ENCODE results near the gene CITED2.

Gene CITED2

DNA sequence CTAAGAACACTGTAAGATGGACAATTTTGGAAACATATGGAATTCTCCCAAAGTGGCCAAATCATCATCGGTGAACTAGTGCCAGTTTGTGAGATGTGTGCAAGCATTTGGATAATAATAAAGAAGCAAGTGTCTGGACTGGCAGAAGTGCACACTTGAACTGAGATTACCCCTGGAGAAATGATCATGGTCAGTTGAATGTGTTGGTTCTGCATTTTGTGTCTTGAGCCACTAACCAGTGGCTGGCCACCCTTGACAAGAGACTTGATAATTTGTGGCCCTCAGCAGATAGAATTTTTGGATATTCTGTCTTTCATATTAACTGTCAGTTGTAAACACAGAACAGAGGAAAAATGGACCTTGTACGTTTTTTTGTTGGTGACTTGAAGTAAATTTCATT is 37.4 kb downstream of the CITED2 start:
- Histone ChIP-seq H3K27ac (ENCODE audit: low read depth, low read length) (no peak overlapping the region), H3K4ac (ENCODE audit: low read depth, low read length) (no peak overlapping the region), H3K36me3 (ENCODE audit: control insufficient read depth, insufficient read depth, low read length) (no peaks in the 10 kb centered on the region), H3K4me2 (ENCODE audit: low read length) (no peak overlapping the region), H4K5ac (ENCODE audit: low read length) (no peak overlapping the region), H2AK5ac (ENCODE audit: low read length) (no peak overlapping the region), H3K18ac (ENCODE audit: low read length) (no peak overlapping the region), H4K8ac (ENCODE audit: low read depth, low read length) (no peak overlapping the region), H2BK120ac (ENCODE audit: low read depth, low read length) (no peak overlapping the region), H2BK5ac (ENCODE audit: low read length) (no peak overlapping the region), H2BK15ac (replicated peaks; ENCODE audit: low read depth) (no peak overlapping the region), H3K23ac (ENCODE audit: low read length) (no peak overlapping the region), H3K27me3 (ENCODE audit: insufficient read depth, low read length, poor library complexity) (no peaks in the 10 kb centered on the region), H3K79me2 (ENCODE audit: control insufficient read depth, insufficient read depth, low read length) (no peaks in the 10 kb centered on the region), H3K4me3 (ENCODE audit: low read length) (no peak overlapping the region), H3K9ac (ENCODE audit: low read length) (no peak overlapping the region), H3K4me1 (ENCODE audit: control insufficient read depth, low read depth, low read length) (no peaks in the 10 kb centered on the region), H3K56ac (ENCODE audit: low read length) (no peak overlapping the region), H3K79me1 (ENCODE audit: low read length) (no peaks in the 10 kb centered on the region)
- no CpG with 5 or more reads among the region's 2 CpGs for WGBS (ENCODE audit: extremely low coverage, insufficient coverage, low lambda C conversion rate)
- no peak for DNase-seq

GRCh38 chr6:139336488-139336887 is 38.0 kb downstream of the CITED2 start:
- H3K9ac ChIP-seq (ENCODE audit: low read length) = no peak overlapping the region

DNA sequence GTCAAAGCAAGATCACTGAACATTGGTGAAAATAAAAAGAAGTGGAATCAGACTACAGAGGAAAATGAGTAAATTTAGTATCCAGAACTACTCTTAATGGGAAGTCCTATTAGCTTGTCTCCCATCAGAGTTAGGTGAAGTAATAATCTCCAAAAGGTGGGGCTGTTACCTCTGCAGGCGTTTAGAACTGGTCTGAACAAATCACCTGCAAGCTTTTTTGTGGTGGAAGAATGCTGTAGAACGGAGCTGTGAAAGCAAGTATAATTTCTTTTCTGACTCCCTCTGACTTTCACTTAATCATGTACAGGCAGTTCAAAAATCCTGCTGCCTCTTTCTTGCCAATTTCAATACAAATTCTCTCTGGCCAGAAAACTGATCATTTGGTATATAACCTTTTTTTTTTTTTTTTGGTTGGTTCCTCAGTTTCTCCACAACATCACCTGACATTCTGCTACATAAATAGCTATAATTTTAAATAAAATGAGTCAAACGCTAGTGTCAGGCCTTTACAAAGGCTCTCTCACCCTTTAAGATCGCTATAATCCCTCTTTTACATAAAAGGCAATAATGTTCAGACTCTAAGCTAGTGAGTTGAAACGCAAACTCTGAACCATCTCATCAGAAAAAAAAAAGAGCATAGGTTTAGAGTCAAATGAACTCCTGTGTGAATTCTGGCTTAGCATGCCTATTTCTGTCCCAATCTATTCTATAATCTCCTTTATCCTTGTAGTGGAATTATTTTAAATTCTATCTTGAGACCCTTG is 38.8 kb downstream of the CITED2 start:
- H3K18ac ChIP-seq (ENCODE audit: low read length) = no peak overlapping the region
- no peak overlapping the region for H3K4me3 ChIP-seq (ENCODE audit: low read length)
- no peak overlapping the region for H3K9ac ChIP-seq (ENCODE audit: low read length)
- no peak overlapping the region for H3K23ac ChIP-seq (ENCODE audit: low read length)
- H4K8ac ChIP-seq (ENCODE audit: low read depth, low read length) = no peak overlapping the region
- no peak overlapping the region for H2BK5ac ChIP-seq (ENCODE audit: low read length)
- H2BK120ac ChIP-seq (ENCODE audit: low read depth, low read length) = no peak overlapping the region
- no peaks in the 10 kb centered on the region for H3K27me3 ChIP-seq (ENCODE audit: insufficient read depth, low read length, poor library complexity)
- no peak for DNase-seq
- no peaks in the 10 kb centered on the region for H3K79me2 ChIP-seq (ENCODE audit: control insufficient read depth, insufficient read depth, low read length)
- no peak overlapping the region for H3K4me2 ChIP-seq (ENCODE audit: low read length)
- no peak overlapping the region for H2AK5ac ChIP-seq (ENCODE audit: low read length)
- H2BK15ac ChIP-seq (replicated peaks; ENCODE audit: low read depth) = no peak overlapping the region
- WGBS (ENCODE audit: extremely low coverage, insufficient coverage, low lambda C conversion rate) = no CpG with 5 or more reads among the region's 5 CpGs
- H3K4ac ChIP-seq (ENCODE audit: low read depth, low read length) = no peak overlapping the region
- H3K79me1 ChIP-seq (ENCODE audit: low read length) = no peaks in the 10 kb centered on the region
- H3K56ac ChIP-seq (ENCODE audit: low read length) = no peak overlapping the region
- no peak overlapping the region for H3K27ac ChIP-seq (ENCODE audit: low read depth, low read length)
- H3K4me1 ChIP-seq (ENCODE audit: control insufficient read depth, low read depth, low read length) = no peaks in the 10 kb centered on the region
- H4K5ac ChIP-seq (ENCODE audit: low read length) = no peak overlapping the region
- no peaks in the 10 kb centered on the region for H3K36me3 ChIP-seq (ENCODE audit: control insufficient read depth, insufficient read depth, low read length)

More at GRCh38 chr6:139336488-139336887, 38.0 kb downstream of the CITED2 start:
- no peak overlapping the region for H4K8ac ChIP-seq (ENCODE audit: low read depth, low read length)
- H3K79me1 ChIP-seq (ENCODE audit: low read length) = no peaks in the 10 kb centered on the region
- H3K4me1 ChIP-seq (ENCODE audit: control insufficient read depth, low read depth, low read length) = no peaks in the 10 kb centered on the region
- no peak overlapping the region for H3K23ac ChIP-seq (ENCODE audit: low read length)
- WGBS (ENCODE audit: extremely low coverage, insufficient coverage, low lambda C conversion rate) = no CpG with 5 or more reads among the region's 4 CpGs
- no peak for DNase-seq
- no peak overlapping the region for H2BK15ac ChIP-seq (replicated peaks; ENCODE audit: low read depth)
- H2BK5ac ChIP-seq (ENCODE audit: low read length) = no peak overlapping the region
- H3K4me3 ChIP-seq (ENCODE audit: low read length) = no peak overlapping the region
- H3K27ac ChIP-seq (ENCODE audit: low read depth, low read length) = no peak overlapping the region
- H3K18ac ChIP-seq (ENCODE audit: low read length) = no peak overlapping the region
- no peak overlapping the region for H2BK120ac ChIP-seq (ENCODE audit: low read depth, low read length)
- no peaks in the 10 kb centered on the region for H3K79me2 ChIP-seq (ENCODE audit: control insufficient read depth, insufficient read depth, low read length)
- no peak overlapping the region for H3K4ac ChIP-seq (ENCODE audit: low read depth, low read length)
- no peak overlapping the region for H3K56ac ChIP-seq (ENCODE audit: low read length)
- no peaks in the 10 kb centered on the region for H3K36me3 ChIP-seq (ENCODE audit: control insufficient read depth, insufficient read depth, low read length)
- H3K4me2 ChIP-seq (ENCODE audit: low read length) = no peak overlapping the region
- H3K27me3 ChIP-seq (ENCODE audit: insufficient read depth, low read length, poor library complexity) = no peaks in the 10 kb centered on the region
- H4K5ac ChIP-seq (ENCODE audit: low read length) = no peak overlapping the region
- H2AK5ac ChIP-seq (ENCODE audit: low read length) = no peak overlapping the region

- H4K8ac ChIP-seq (ENCODE audit: low read depth, low read length) = no peak overlapping the region
- H3K27me3 ChIP-seq (ENCODE audit: insufficient read depth, low read length, poor library complexity) = no peaks in the 10 kb centered on the region
- no CpG with 5 or more reads among the region's 5 CpGs for WGBS (ENCODE audit: extremely low coverage, insufficient coverage, low lambda C conversion rate)
- H3K4me2 ChIP-seq (ENCODE audit: low read length) = no peak overlapping the region
- H3K79me2 ChIP-seq (ENCODE audit: control insufficient read depth, insufficient read depth, low read length) = no peaks in the 10 kb centered on the region
- no peak overlapping the region for H3K9ac ChIP-seq (ENCODE audit: low read length)
- H3K4me3 ChIP-seq (ENCODE audit: low read length) = no peak overlapping the region
- H3K4ac ChIP-seq (ENCODE audit: low read depth, low read length) = no peak overlapping the region
- H3K23ac ChIP-seq (ENCODE audit: low read length) = no peak overlapping the region
- no peak for DNase-seq
- H3K36me3 ChIP-seq (ENCODE audit: control insufficient read depth, insufficient read depth, low read length) = no peaks in the 10 kb centered on the region
- H2AK5ac ChIP-seq (ENCODE audit: low read length) = no peak overlapping the region
- H2BK120ac ChIP-seq (ENCODE audit: low read depth, low read length) = no peak overlapping the region
- no peak overlapping the region for H2BK5ac ChIP-seq (ENCODE audit: low read length)
- no peak overlapping the region for H3K56ac ChIP-seq (ENCODE audit: low read length)
- H3K79me1 ChIP-seq (ENCODE audit: low read length) = no peaks in the 10 kb centered on the region
- no peak overlapping the region for H3K27ac ChIP-seq (ENCODE audit: low read depth, low read length)
- no peak overlapping the region for H4K5ac ChIP-seq (ENCODE audit: low read length)
- H3K4me1 ChIP-seq (ENCODE audit: control insufficient read depth, low read depth, low read length) = no peaks in the 10 kb centered on the region
- H2BK15ac ChIP-seq (replicated peaks; ENCODE audit: low read depth) = no peak overlapping the region
- H3K18ac ChIP-seq (ENCODE audit: low read length) = no peak overlapping the region
Observed at GRCh38 chr6:139334806-139335446, 39.5 kb downstream of the CITED2 start.

DNA sequence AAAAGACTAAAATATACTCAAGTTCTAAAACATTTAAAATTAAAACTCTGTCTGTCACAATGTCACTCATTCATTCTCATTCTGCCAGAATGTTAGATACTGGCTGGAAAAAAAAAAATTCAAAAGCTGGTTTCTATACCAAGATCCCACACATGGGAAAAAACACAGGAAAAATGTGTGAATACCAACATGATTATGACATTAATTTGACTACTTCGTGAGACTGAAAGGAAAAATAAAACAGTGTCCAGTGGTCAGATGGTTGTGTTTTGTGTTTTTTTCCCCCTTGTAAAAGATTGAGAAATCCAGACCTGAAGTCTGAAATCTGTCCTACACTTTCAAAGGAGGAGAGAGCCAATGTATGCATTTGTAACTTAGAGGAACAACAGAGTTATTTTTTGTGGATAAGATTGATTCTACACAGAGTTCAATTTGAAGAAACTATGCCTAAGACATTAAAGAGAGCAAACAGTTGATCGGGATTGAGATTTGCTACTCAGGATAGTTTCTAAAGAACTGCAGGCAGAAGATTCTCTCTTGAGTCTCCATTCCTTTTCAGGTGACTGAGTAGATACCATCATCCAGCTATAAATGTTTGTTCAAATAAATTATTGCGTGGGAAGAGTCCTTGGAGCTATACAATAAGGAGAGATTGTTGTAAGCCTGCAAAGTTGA is 43.5 kb downstream of the CITED2 start:
- WGBS (ENCODE audit: extremely low coverage, insufficient coverage, low lambda C conversion rate) = no CpG with 5 or more reads among the region's 3 CpGs
- H2AK5ac ChIP-seq (ENCODE audit: low read length) = no peak overlapping the region
- H2BK120ac ChIP-seq (ENCODE audit: low read depth, low read length) = no peak overlapping the region

More for the DNA sequence above, 43.5 kb downstream of the CITED2 start:
- H2BK5ac ChIP-seq (ENCODE audit: low read length) = no peak overlapping the region
- no peak overlapping the region for H3K9ac ChIP-seq (ENCODE audit: low read length)
- no peaks in the 10 kb centered on the region for H3K27me3 ChIP-seq (ENCODE audit: insufficient read depth, low read length, poor library complexity)
- H3K23ac ChIP-seq (ENCODE audit: low read length) = no peak overlapping the region
- H3K4me3 ChIP-seq (ENCODE audit: low read length) = no peak overlapping the region
- DNase-seq = no peak
- no peak overlapping the region for H4K8ac ChIP-seq (ENCODE audit: low read depth, low read length)
- H3K56ac ChIP-seq (ENCODE audit: low read length) = no peak overlapping the region
- no peak overlapping the region for H3K4ac ChIP-seq (ENCODE audit: low read depth, low read length)
- no peaks in the 10 kb centered on the region for H3K79me1 ChIP-seq (ENCODE audit: low read length)
- H3K18ac ChIP-seq (ENCODE audit: low read length) = no peak overlapping the region
- no peak overlapping the region for H4K5ac ChIP-seq (ENCODE audit: low read length)
- H3K4me1 ChIP-seq (ENCODE audit: control insufficient read depth, low read depth, low read length) = no peaks in the 10 kb centered on the region
- H3K79me2 ChIP-seq (ENCODE audit: control insufficient read depth, insufficient read depth, low read length) = no peaks in the 10 kb centered on the region
- no peak overlapping the region for H3K27ac ChIP-seq (ENCODE audit: low read depth, low read length)
- no peak overlapping the region for H2BK15ac ChIP-seq (replicated peaks; ENCODE audit: low read depth)
- H3K36me3 ChIP-seq (ENCODE audit: control insufficient read depth, insufficient read depth, low read length) = no peaks in the 10 kb centered on the region
- no peak overlapping the region for H3K4me2 ChIP-seq (ENCODE audit: low read length)

Measured in mesendoderm (in vitro differentiated cells).